ENCODE measurements around the gene CHAD. TPM values are rescaled to one million over a fixed set of nuclear protein-coding genes. Genes with fewer than 3 reads are reported as not detected.

CHAD gene
- total RNA-seq, 2 donors from 2014 or later = not detected

DNA sequence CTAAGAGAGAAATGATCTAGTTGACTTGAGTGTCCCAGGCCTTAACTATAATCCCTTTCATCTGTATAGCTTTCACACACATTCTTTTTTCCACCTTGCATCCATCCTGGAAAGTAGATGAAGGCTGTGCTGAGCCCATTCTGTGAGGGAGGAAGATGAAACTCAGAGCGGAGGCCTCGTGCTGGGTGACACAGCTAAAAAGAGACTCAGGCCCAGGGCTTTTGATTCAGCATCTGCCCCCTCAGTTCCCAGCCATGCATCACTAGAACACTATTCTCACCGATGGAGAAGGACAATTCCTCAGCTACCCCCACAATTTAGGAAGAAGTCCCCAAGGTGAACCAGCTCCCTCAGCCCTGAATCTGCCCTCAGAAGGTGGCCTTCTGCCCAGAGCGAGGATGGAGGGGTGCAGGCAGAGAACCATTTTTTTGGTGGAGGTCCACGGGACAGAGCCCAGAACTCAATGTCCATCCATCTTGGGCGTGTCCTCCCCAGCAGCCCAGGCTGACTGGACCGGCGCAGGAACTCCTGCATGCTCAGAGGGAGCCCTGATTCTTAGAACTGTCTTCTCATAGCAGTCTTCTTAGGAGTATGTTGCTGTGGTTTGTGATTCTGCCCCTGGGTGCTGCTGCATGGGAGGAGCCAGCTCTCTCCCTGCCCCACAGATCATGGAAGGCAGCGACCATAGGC is 33.8 kb upstream of the CHAD start:
- Mint-ChIP-seq H3K9me3 (no peaks in the 10 kb centered on the region), H3K4me1 (ENCODE audit: low read depth in 2 of 2) (peaks cover 6 to 11% of the 10 kb centered on the region in 2 donors), H3K36me3 (no peaks in the 10 kb centered on the region), H3K27me3 (no peaks in the 10 kb centered on the region), H3K4me3 (no peak overlapping the region), H3K27ac (no peak overlapping the region)
- DNase-seq (ENCODE audit: low spot score) = peak; percentile 54
- peak in 1 of 2 donors; percentile 19 for ATAC-seq

DNA sequence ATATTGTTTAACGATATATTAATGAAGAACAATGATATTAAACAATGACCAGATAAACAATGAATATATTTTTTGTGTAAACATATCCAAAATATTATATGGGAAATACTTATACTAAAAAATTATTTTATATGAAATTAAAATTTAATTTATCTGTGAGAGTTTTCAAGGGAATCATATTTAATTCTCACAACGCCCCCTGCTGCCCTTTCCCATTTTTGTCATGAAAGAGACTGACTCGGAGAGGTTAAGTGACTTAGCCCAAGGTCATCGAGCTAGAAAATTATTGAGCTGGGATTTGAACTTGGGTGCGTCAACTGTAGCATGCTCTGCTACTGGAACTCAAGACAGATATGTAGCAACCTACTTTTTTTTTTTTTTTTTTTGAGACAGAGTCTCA is 32.4 kb upstream of the CHAD start:
- H3K27me3 Mint-ChIP-seq = no peaks in the 10 kb centered on the region
- H3K4me3 Mint-ChIP-seq = no peak overlapping the region
- H3K9me3 Mint-ChIP-seq = no peaks in the 10 kb centered on the region
- no peaks in the 10 kb centered on the region for H3K36me3 Mint-ChIP-seq
- no peak for ATAC-seq
- H3K4me1 Mint-ChIP-seq (ENCODE audit: low read depth in 2 of 2) = peaks cover 6 to 11% of the 10 kb centered on the region in 2 donors
- DNase-seq (ENCODE audit: low spot score) = peak; percentile 28
- no peak overlapping the region for H3K27ac Mint-ChIP-seq

DNA sequence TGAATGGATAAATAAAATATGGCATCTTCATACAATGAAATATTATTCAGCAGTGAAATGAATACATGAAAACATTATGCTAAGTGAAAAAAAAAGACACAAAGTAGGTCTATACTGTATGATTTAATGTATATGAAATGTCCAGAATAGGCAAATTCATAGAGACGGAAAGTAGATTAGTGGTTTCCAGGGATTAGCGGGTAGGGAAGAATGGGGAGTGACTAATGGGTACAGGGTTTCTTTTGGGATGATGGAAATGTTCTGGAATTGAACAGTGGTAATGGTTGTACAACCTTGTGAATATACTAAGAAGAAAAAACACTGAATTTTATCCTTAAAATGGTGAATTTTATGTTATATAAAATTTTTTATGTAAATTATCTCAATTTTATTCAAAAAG is 31.0 kb upstream of the CHAD start:
- Mint-ChIP-seq H3K4me1 (ENCODE audit: low read depth in 2 of 2) (peaks cover 6 to 8% of the 10 kb centered on the region in 2 donors), H3K4me3 (no peak overlapping the region), H3K27me3 (no peaks in the 10 kb centered on the region), H3K36me3 (no peaks in the 10 kb centered on the region), H3K27ac (no peak overlapping the region), H3K9me3 (no peaks in the 10 kb centered on the region)
- DNase-seq (ENCODE audit: low spot score) (no peak), ATAC-seq (no peak)

DNA sequence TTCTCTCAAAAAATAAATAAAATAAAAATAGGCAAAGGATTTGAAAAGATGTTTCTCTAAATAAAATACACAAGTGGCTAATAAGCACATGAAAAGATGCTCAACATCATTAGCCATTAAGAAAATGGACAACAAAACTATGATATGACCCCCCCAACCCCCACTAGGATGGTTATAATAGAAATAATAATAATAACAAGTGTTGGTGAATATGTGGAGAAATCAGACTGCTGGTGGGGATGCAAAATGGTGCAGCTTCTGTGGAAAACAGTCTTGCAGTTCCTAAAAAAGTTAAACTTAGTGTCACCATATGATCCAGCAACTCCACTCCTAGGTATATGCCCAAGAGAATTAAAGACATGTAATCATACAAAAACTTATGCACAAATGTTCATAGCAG is 30.6 kb upstream of the CHAD start:
- H3K4me3 Mint-ChIP-seq = no peak overlapping the region
- no peak for DNase-seq (ENCODE audit: low spot score)
- no peak overlapping the region for H3K27ac Mint-ChIP-seq
- H3K4me1 Mint-ChIP-seq (ENCODE audit: low read depth in 2 of 2) = peaks cover 6% of the 10 kb centered on the region in 2 donors
- ATAC-seq = no peak
- no peaks in the 10 kb centered on the region for H3K36me3 Mint-ChIP-seq
- H3K9me3 Mint-ChIP-seq = no peaks in the 10 kb centered on the region
- no peaks in the 10 kb centered on the region for H3K27me3 Mint-ChIP-seq

DNA sequence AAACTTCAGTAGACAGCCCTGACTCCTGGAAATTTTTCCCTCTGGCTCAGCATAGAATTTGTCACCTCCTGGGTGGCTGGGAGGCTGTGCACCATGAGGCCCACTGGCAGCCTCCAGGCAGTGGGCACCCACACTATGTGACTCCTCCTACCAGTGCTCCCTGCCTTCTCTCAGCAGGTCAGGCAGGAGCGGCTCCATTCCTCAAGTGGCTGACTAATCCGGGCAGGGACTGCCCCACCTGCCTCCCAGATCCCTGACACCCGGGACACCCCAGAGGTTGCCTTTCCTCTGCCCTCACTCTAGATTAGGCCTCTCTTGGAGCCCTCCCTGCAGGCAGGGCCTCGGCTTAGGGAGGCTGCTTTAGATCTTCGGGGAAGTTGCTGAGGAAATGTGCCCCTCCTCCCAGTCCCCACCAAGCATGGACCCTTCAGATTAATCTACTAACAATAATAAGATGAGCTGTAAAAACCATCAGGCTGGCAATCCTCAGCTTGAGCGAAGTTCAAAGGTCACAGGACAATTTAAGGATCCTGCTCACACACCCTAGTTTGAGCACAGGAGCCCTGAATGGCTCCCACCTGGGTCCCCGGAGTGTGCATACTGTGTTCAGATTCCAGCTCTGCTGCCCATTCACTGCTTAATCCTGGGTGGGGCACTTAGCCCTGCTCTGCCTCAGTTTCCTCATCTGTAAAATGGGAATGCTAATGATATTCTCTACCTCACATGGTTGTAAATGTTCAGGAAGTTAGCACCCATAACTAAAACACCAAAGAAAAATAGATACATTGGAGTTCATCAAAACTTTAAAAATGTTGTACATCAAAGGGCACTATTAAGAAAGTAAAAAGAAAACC is 29.6 kb upstream of the CHAD start:
- no peaks in the 10 kb centered on the region for H3K27me3 Mint-ChIP-seq
- no peak overlapping the region for H3K4me3 Mint-ChIP-seq
- no peak overlapping the region for H3K27ac Mint-ChIP-seq
- H3K36me3 Mint-ChIP-seq = no peaks in the 10 kb centered on the region
- no peaks in the 10 kb centered on the region for H3K4me1 Mint-ChIP-seq (ENCODE audit: low read depth in 2 of 2)
- no peak for ATAC-seq
- DNase-seq (ENCODE audit: low spot score) = peak; percentile 29
- H3K9me3 Mint-ChIP-seq = no peaks in the 10 kb centered on the region

DNA sequence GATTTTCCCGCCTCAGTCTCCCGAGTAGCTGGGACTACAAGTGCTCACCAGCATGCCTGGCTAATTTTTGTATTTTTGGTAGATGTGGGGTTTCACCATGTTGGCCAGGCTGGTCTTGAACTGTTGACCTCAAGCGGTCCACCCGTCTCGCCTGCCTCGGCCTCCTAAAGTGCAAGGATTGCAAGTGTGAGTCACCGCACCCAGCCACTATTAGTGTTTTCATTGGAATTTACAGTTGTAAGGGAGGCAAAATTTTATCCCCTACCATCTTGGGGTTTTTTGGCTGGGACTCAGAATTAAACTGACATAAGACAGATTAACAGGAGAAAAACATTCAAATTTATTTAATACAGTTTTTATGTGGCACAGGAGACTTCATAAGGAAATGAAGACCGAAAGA is 27.2 kb upstream of the CHAD start:
- Mint-ChIP-seq H3K27ac (no peak overlapping the region), H3K27me3 (no peaks in the 10 kb centered on the region), H3K4me3 (no peak overlapping the region), H3K36me3 (no peaks in the 10 kb centered on the region), H3K9me3 (no peaks in the 10 kb centered on the region), H3K4me1 (ENCODE audit: low read depth in 2 of 2) (no peaks in the 10 kb centered on the region)
- DNase-seq (ENCODE audit: low spot score) (no peak), ATAC-seq (no peak)

DNA sequence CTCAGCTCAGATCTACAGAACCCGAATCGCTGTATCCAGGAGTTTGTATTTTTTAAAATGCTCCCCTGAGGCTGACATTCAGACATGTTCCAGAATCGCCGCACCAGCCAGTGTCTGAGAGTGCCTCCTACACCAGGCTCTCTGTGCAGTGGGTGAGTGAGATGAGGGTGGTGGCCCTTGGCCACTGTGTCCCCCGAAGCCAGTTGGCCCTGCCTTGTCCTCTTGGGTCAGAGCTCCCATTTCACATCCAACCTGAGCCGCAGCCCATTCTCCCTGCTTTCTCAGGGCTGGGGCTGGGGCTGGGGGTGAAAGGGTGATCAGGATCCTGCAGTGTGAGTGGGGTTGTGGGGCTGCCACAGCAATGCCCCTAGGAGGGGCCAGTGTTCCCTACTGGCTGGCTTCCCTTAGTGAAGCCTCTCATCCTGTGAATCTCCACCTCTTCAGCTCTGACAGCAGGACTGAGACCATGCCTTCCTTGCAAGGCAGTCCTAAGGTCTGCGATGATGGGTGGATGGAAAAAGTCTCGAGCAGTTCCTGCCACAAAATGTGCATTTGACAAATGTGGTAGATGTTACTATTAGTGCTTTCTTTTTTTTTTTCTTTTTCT is 26.6 kb upstream of the CHAD start:
- DNase-seq (ENCODE audit: low spot score) (peak; percentile 51), ATAC-seq (no peak)
- H3K36me3 Mint-ChIP-seq = no peaks in the 10 kb centered on the region
- H3K27me3 Mint-ChIP-seq = no peaks in the 10 kb centered on the region
- H3K4me3 Mint-ChIP-seq = no peak overlapping the region
- no peak overlapping the region for H3K27ac Mint-ChIP-seq
- H3K9me3 Mint-ChIP-seq = no peaks in the 10 kb centered on the region
- no peaks in the 10 kb centered on the region for H3K4me1 Mint-ChIP-seq (ENCODE audit: low read depth in 2 of 2)

DNA sequence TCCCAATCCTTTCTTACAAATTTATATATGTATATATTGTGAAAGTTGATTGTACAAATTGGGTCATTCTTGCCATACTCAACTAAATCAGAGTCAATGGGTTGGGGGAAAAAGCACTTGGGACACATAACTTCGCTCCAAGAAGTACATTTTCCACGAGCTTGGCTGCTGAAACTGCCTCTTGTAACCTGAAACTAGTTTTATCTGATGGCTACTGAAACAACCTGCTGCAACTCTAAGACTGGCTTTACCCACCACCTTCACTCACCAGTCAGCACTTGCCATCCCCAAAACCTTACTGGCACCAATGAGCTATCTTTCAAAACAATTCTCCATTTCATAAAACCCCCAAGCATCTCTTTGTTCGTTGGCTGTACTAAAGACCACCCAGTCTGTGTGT is 25.1 kb upstream of the CHAD start:
- ATAC-seq = no peak
- Mint-ChIP-seq H3K4me1 (ENCODE audit: low read depth in 2 of 2) (no peaks in the 10 kb centered on the region), H3K4me3 (no peak overlapping the region), H3K9me3 (no peaks in the 10 kb centered on the region), H3K27me3 (no peaks in the 10 kb centered on the region), H3K27ac (no peak overlapping the region), H3K36me3 (no peaks in the 10 kb centered on the region)
- no peak for DNase-seq (ENCODE audit: low spot score)

DNA sequence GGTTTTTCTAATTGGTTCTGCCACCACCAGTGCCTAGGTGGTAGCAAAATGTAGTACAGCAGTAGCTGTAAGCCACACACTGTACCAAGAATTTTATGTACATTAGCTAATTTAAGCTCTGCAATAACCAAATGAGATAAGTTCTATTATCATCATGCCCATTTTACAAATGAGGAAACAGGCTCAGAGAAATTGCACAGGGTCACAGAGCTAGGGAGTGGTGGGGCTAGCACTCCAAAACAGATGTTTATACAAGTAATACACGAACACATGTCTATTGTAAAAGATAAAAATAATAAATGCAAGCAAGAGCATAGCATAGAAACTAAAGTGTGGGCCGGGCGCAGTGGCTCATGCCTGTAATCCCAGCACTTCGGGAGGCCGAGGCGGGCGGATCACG is 23.5 kb upstream of the CHAD start:
- no peaks in the 10 kb centered on the region for H3K27me3 Mint-ChIP-seq
- DNase-seq (ENCODE audit: low spot score) (no peak), ATAC-seq (no peak)
- H3K4me3 Mint-ChIP-seq = no peak overlapping the region
- no peaks in the 10 kb centered on the region for H3K4me1 Mint-ChIP-seq (ENCODE audit: low read depth in 2 of 2)
- no peaks in the 10 kb centered on the region for H3K9me3 Mint-ChIP-seq
- H3K36me3 Mint-ChIP-seq = no peaks in the 10 kb centered on the region
- no peak overlapping the region for H3K27ac Mint-ChIP-seq

DNA sequence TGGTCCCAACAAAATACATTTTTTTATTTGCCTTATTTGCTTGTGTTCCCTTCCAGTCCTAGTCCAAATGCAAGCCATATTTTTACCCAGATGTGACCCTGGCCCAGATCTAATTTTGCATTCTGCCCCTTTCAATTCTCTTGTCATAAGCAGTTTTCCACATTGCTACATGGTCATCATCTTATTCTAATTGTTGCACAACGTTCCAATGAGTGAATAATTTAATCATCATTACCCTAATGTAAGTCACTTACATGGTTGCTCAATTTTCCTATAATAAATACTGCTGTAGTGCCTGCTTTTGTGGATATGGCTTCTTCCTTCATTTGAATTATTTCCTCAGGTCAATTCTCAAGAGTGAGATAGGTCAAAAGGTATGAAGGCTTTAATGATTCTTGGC is 22.8 kb upstream of the CHAD start:
- DNase-seq (ENCODE audit: low spot score) = no peak
- Mint-ChIP-seq H3K9me3 (no peaks in the 10 kb centered on the region), H3K4me1 (ENCODE audit: low read depth in 2 of 2) (no peaks in the 10 kb centered on the region), H3K4me3 (no peak overlapping the region), H3K27ac (no peak overlapping the region), H3K36me3 (no peaks in the 10 kb centered on the region), H3K27me3 (no peaks in the 10 kb centered on the region)
- no peak for ATAC-seq

DNA sequence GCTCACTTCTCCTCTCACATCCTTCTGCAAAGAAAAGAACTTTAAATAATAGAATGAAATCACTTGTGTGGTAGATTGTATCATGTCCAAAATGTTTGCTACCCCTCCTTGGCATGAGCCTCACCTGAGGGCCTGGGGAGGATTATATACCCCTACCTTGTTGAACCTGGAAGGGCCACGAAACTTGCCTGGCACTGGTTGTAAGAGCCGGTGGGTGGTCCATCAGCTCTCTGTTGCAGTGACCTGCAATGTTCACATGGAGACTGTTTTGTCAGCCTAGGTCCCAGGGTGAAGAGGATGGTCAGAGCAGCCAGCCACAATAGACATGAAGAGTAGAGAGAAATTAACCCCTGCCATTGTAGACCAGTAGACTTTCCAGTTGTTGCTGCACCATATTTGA is 20.2 kb upstream of the CHAD start:
- H3K4me1 Mint-ChIP-seq (ENCODE audit: low read depth in 2 of 2) = no peaks in the 10 kb centered on the region

DNA sequence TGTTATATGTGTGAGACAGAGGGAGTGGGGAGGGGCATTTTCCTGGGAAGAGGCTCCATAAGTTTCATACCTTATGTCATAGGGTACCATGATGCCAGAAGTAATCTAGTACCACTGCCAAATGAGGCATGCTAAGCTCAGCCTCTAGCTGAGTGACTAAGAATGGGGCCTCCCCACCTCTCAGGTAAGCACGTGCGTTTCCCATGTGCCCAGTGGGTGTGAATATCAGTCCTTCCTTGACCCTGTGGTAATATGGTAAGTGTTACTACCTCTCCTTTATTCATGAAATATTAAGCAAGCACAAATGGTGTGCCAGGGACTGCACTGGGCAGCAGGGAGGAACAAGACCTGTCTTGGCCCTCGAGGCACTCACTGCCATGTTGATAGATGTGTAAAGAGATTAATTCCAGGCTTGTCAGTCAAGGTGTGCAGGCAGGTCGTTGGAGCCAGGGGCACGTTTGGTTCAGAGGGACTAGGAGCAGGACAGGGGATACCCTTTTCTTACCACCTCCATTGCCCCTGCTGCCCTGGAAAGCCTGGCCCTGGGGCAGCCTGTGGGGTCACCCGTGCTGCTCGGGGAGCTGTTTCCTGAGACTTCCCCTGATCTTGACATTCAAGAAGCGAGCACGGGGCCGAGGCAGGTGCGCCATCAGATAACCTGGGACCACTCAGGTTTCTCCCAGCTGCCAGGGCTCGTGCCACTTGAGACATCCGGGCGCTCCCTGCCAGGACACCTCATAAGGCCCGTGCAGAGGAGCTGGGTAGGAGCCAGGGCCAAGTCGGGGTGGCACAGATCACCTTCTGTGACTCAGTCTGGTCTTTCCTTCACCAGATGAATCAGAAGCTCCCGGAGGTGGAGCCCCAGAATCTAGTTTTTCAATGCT is 18.8 kb upstream of the CHAD start:
- DNase-seq (ENCODE audit: low spot score) (peak; percentile 56), ATAC-seq (no peak)
- Mint-ChIP-seq H3K4me1 (ENCODE audit: low read depth in 2 of 2) (peaks cover 4 to 5% of the 10 kb centered on the region in 2 donors), H3K27ac (no peak overlapping the region), H3K9me3 (no peaks in the 10 kb centered on the region), H3K36me3 (peaks cover 6% of the 10 kb centered on the region), H3K27me3 (no peaks in the 10 kb centered on the region), H3K4me3 (no peak overlapping the region)

More for the DNA sequence above, 20.2 kb upstream of the CHAD start:
- no peak overlapping the region for H3K27ac Mint-ChIP-seq
- H3K36me3 Mint-ChIP-seq = no peaks in the 10 kb centered on the region
- DNase-seq (ENCODE audit: low spot score) = peak; percentile 54
- no peaks in the 10 kb centered on the region for H3K27me3 Mint-ChIP-seq
- no peaks in the 10 kb centered on the region for H3K9me3 Mint-ChIP-seq
- no peak overlapping the region for H3K4me3 Mint-ChIP-seq
- no peak for ATAC-seq

DNA sequence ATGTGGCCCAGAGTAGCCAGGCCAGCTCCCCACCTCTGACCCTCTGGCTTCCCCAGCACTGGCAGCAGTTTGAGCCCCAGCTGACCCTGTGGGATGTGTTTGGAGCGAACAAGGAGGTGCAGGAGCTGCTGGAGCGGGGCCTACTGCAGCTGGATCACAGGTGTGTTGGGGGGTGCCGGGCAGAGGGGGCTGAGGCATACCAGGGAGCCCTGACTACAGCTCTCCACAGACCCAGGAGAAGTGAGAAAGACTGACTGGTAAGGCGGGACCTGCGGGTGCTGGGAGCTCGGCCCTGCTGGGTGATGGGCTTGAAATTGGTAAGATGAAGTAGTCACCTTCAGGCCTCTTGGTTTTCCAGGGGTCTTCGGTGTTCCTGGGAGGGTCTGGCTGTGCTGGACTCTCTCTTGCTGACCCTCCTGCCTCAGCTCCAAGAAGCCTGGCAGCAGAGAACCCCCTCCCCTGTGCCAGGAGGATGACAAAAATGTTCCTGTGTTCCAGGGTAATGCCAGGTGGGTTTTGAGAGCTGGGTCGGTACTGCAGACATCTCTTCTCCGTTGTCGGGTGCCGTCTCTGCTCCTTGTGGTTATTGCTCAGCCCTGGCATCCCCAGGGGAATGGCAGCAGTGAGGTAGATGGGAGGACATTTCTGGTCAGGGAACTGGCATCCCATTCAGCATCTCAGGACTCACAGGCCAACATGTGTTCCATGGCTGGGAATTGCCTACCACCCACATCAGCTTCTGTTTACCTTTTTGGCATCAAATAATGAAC is 15.9 kb upstream of the CHAD start:
- Mint-ChIP-seq H3K27me3 (no peaks in the 10 kb centered on the region), H3K9me3 (no peaks in the 10 kb centered on the region), H3K4me1 (ENCODE audit: low read depth in 2 of 2) (peaks cover 15 to 16% of the 10 kb centered on the region in 2 donors), H3K4me3 (no peak overlapping the region), H3K27ac (no peak overlapping the region), H3K36me3 (peaks cover 6% of the 10 kb centered on the region)
- peak; percentile 29 for DNase-seq (ENCODE audit: low spot score)
- ATAC-seq = no peak

All from natural killer cell treated with Interleukin-12 subunit alpha and Interleukin-12 subunit beta and Interleukin-15 and Interleukin-18, amount 100 ng/mL, for 72 hours (primary cell).